ENCODE results near the gene INPP5A.
"Not testable (repeated sequence)": the region's sequence is repeated elsewhere in the genome, so short reads cannot be mapped to it uniquely, and the experiment has no call there.

The INPP5A gene

DNA sequence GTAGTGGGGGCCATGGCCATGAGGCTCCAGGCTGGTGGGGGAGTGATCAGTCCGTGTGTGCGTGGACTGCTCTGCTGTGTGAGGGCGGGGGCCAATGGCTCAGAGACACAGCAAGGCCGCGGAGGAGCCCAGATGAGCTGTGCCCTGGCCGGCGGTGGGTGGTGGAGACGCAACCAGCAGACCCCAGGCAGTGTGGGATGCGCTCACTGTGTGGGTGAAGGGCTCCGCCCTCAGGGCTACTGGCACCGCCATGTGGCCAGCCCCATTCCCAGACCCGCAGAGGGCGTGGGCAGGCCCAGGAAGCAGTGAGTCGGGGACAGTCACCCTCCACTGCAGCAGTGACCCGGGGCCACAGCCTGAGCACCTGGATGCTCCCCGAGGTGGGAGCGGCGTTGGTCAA, 239.2 kb downstream of the INPP5A start:
- DNase-seq: no peak

DNA sequence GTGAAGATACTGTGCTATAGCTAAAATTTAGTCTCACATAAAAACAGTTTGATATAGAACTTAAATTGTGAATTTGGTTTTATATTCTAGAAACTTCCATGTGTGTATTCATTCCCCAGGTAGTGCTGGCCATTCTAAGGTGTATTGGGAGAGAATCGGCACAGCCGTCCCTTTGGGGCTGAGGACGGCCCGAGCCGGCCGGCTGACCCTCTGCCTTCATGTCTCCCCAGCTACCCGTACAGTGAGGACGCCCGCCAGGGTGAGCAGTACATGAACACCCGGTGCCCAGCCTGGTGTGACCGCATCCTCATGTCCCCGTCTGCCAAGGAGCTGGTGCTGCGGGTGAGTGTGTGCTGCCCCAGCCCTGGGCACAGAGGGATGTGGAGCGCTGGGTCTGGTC, 239.9 kb downstream of the INPP5A start:
- no peak for DNase-seq

DNA sequence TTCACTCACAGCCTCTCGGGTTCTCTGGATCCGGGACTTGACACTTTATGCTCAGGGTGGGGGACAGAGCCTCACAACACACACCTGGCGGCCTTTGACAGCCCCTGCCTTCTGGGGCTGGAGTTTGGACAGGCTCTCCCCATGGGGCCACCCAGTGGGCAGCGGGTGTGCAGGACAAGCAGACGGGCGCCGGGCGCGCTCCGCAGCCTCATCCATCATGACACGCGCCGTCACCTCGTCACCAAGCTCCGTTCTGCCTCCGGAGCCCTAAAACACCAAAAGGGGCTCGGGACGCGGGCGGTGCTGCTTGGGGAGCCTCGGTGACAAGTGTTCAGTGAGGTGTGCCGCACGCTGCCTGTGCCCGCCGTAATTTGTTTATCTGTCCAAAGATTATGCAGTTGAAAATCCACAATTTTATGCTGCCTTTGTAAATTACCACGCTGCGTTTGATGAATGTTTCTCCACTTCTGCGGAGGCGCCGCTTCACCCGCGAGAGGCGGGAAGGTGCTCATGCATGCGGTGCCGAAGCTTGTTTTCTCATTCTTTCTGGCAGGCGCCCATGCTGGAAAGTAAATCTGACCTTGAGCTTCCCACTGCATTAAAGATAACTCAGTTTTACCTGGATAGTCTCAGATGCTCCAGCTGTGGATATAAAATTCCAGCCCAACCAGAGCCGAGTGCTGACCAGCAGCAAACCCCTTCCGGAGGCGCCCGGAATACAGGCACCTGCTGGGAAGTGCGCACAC, 242.1 kb downstream of the INPP5A start:
- DNase-seq: no peak

DNA sequence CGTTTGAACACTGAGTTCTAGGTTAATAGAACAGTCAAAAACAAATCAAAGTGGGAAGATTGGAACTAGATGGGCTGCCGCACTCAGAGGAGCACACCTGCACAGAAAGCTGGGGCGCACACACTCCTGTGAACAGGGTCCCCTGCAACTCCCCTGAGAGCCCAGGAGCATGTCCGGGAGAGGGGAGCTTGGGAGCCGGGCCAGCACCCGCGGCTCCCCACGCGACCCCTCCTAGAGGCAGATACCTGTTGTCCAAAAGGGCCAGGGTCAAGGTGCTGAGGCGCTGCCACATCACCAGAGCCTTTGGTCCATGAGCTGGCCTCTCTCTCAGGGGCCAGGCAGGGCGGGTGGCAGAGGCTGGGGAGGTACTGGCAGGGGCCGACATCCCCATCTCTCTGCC, 242.8 kb downstream of the INPP5A start:
- DNase-seq: no peak

- no peak for DNase-seq
Measured at GRCh38 chr10:132781556-132781955, 244.0 kb downstream of the INPP5A start.

- DNase-seq: no peak
Measured at GRCh38 chr10:132783165-132783939, 245.8 kb downstream of the INPP5A start.

DNA sequence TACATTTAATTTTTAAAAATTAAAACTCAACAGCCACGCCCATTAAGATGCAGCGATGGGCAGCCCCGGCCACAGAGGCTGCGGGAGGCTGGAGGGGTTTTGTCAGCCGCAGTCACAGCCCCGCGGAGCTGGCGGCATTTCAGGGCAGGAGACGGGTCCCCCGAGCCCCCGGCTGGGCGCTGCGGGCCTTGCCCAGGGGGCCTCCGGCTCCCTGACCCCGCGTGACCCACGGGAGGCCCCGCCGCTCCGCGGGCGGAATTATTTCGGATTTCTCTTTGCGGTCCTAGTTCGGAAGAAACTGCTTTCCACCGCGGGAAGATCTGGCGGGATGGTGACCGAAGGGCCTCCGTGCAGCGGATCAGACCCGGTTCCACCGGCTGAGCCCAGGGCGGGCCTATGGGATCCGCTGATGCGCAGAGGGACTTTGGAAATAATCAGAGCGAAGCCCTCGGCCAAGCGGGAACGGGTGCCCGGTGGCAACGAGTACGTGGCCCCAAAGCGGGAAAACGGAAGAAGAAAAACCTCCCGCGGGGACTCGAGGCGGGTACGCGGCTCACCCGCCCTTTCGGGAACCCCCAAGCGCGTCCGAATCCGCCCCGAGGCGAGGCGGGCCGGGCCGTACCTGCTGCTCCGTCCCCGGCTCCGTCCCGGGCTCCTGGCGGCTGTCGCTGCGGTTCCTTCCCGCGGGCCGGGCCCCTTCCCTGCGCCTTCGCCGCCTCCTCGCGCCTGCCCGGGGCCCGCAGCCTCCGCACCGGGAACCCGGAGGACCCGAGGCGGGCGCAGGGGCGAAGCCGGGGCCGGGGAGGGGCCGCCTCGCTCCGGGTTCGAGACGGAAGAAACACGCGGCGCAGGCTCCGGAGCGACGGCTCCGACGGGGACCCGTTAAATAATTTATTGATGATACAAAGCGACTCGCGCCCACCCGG, 246.6 kb downstream of the INPP5A start:
- no peak for DNase-seq

- no peak for DNase-seq
Measured at GRCh38 chr10:132784866-132785722, 247.5 kb downstream of the INPP5A start.

DNA sequence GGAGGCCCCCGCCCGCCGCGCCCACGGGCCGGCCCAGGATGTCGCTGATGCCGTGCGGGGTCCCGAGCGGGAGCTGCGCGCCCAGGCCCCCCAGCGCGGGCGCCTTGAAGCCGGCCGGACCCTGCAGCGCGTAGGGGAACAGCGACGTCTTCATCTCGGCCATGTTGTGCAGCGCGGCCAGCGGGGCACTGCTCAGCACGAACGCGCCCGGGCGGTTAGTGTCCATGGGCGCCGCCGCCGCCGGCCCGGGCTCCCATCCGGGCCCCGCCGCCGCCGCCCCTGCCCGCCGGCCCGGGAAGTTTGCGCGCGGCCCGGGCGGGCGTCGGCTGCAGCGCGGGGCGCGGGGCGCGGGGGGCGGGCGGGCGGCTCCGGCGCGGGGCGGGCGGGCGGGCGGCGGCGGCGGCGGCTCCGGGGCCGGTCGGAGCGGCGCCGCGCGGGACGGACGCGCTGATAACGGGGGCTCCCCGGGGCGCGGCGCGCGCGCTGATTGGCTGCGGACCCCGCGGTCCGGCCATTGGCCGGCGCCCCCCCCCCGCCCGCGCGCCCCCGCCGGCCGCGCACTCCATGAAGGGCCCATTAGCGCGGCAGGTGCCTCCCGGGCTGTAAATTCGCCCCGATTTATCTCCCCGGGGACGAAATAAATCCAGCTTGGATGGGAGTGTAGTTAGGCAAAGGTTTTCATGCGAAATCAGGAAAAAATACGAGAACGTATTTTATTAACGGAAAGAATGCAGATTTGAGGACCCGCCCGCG, 248.3 kb downstream of the INPP5A start, which contains the start of gene NKX6-2:
Gene NKX6-2, minus strand, starts transcription at position 425 of the 753 bp plus-strand sequence. Its CDS starts 199 bp downstream, at position 226.
- no peak for DNase-seq

GRCh38 chr10:132786476-132786883, 248.9 kb downstream of the INPP5A start:
- DNase-seq: no peak

- DNase-seq: no peak
Measured at GRCh38 chr10:132786884-132787494, 249.4 kb downstream of the INPP5A start.

DNA sequence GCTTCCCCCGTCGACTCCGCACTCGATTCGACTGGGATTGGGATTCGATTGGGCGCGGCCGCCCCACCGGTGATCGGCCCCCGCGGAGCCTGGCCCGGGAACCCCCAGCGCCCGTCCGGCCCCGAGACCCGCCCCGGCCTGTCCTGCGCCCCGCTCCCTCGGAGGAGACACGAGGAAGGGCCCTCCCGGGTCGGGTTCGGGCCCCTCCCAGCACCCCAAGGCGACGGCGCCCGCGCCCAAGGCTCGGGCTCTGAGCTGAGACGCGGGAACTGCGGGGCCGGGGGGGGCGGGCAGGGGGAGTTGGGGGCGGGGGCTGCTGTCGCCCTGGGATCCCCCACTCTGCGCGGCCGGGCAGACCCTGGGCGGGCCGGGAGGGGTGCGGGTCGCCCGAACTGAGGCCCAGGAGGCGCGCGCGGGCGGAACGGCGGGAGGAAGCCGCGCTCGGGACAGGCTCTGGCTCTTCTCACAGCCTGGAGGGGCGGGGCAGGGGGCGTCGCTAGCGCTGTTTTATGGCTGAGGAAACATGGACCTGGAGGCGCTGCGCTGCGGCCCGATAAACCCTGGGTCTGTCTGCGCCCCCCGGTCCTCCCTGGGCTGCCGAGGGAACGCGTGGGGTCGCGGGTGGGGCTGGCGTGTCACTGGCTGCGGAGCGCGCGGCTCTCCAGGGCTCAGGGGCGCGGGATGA, 250.1 kb downstream of the INPP5A start:
- DNase-seq: no peak

DNA sequence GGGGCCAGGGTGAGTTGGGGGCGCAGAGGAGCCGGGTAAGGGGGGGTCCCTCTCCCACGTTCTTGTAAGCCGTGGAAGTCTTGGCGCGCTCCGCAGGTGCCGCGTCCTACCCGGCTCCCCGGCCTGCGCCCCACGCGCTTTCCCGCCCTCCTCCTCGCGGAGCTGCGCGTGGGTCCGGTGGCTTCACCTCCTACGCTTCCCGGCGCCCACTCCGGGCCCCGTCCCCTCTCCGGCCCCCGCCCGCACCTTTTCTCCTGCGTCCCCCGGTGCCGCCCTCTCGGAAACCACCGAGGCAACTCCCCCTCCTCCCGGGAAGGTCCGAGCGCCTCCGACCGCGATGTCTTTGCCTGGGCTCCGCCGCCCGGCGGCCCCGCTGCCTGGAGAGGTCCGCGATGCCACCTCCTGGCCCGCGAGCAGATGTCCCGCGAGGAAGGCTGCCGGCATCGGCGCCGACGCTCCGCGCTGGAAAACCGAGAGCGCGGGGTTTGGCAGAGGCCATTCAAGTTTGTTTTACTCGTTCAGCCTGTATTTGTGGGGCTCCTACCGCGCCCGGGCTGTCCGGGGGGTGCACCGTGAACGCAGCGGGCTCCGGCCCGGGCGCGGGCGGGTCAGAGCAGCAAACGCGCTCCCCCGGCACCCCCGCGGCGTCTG, 250.7 kb downstream of the INPP5A start:
- no peak for DNase-seq

DNA sequence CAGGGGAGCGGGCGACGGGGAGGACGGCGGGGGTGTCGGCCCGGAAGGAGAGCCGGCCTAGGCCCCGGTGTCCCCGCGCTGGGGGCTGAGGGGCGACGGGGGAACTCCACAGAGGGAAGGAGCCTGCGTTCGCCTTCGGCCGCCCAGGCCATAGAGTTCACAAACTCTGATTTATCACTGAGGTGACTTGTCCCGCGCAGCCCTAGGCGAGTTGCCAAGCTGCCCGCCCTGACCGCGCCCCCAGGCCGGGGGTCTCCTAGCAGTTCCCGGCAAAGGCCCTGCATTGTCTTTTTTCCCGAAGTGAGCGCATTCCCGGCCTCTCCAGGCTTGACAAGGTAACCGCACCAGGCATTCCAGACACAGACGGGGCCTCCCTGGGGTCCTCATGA, 251.2 kb downstream of the INPP5A start:
- no peak for DNase-seq

GRCh38 chr10:132789659-132790148, 252.1 kb downstream of the INPP5A start:
- no peak for DNase-seq

DNA sequence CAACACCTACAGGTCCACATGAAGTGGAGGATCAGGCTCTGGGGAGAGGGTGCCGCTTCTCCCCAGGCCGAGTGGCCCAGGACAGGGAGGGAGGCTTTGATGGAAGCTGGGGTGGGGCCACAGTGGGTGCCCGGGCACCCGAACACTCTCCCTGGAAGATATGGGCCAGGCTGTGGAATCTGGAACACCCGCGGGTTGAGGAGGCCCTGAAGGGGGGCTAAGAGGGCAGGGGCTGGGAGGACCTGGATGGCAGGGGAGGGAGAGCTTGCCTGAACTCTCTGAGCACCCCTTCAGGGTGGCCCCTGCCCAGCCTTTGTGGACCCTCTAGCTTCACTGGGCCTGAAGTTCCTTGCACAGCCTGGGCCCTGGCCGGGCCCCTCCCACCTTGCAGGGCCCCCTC, 252.9 kb downstream of the INPP5A start:
- DNase-seq: no peak

DNA sequence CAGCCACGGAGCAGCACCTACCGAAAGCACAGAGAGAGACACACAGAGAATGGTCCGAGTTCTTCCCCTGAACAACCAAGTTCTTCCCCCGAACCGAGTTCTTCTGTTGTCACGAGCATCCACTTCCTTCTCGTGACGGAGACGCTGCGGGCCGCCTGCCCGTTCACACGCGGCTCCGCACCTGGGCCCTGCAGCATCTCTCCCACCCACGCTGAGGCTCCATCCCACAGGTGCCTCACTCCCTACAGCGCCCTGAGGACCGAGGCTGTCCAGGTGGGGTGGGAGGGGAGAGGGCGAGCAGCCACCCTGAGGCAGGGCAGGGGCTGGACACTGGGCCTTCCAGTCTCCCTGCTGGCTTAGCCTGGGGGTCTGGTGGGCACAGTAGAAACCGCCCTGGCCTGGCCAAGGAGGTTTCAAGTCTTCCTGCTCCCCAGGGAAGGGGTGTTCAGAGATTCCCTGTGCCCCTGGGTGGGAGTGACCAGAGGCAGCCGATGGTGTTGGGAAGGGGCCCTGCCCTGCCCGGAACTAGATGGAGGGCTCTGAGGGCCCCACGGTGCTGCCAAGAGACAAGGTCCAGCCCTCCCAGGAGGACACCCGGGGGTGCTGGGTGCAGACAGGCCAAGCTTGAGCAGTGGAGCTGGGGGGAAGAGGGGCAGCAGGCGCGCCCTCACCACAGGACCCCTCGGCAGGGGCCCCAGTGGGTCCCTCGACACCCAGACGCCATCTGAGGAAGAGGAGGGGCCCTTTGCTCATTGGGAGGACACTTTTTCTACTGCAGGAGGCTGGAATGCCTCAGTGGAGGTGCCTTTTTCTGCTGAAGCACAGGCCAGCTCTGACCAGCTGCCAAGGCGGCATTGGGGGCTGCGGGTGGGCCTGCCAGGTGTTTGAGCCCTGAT, 253.6 kb downstream of the INPP5A start:
- DNase-seq: no peak

GRCh38 chr10:132792099-132792498, 254.5 kb downstream of the INPP5A start:
- not testable (repeated sequence) for DNase-seq

DNA sequence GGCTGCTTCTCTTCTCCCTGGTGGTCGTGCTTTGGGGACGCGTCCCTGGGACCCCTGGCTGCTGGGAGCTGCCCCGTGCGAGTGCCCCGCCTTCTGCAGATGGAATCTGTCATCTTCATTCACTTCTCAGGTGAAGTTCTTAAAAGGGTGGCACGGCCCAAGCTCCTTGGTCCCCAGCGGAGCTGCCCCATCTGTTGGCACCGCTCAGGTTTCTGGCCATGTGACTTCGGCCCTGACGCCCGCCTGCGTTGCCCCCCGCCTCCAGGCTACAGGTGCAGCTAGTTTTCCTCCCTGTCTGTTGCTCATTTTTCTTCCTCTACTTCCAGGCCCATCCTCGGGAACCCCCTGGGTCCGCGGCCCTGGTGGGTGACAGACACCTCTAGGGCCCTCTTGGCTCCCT, 255.2 kb downstream of the INPP5A start:
- DNase-seq: no peak

Measured in NCI-H2107 (cell line).